Measurements from ENCODE around the gene SMLR1.

GRCh38 chr6:130838250-130838860, 11.1 kb downstream of the SMLR1 start:
- no peak for TF ChIP-seq CTCF (conservative IDR thresholded peaks at IDR 0.05; ENCODE audit: low read depth, low read length)
- no peak for TF ChIP-seq EZH2 (IDR thresholded peaks at IDR 0.05; ENCODE audit: borderline replicate concordance, low read depth, low read length, poor library complexity, severe bottlenecking)
